CD1c-positive myeloid dendritic cell (primary cell): ENCODE results near the gene MPC1.
"Not testable (repeated sequence)": the region's sequence is repeated elsewhere in the genome, so short reads cannot be mapped to it uniquely, and the experiment has no call there.

Experiments used
- DNase-seq: peaks from one replicate; pipeline ENCODE4 v3.0.0-alpha.2; 2016; ENCODE audit errors: extremely low spot score

MPC1 gene

DNA sequence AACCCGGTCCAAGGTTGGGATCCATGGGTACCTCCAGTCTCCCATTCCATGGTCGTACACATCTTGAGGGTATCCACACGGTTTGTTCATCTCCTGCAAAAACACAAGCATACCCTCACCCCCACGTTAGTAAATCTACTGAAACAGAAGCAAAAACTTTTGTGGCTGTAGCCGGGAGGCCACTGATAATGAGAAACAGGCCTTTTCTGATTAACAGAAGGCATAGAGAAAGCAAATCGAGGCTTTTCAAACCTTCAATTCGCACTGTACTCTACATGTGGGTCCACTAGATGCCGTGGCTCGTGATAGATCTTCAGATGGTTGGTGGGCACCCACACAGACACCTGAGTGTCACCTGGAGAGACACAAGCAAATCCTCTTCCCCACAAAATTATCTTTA, 37.1 kb downstream of the MPC1 start:
- DNase-seq = not testable (repeated sequence)

DNA sequence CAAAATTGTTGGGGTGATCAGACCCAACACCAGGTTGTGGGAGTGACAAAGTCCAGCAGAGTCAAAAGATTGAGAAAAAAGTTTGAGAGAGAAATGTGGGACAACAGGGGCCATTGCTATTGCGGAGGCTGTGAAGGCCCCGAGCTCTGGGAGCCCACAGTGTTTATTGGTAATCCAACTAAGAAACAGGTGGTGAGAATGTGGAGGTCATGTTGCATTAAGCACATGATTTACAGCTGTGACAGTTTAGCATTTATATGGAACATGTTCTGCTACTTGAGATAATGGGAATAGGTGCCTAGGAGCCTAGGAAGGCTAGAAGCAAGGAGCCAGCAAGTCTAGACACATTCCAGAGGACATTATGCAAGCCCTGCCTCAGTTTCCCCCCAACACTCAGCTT, 37.8 kb downstream of the MPC1 start:
- not testable (repeated sequence) for DNase-seq

DNA sequence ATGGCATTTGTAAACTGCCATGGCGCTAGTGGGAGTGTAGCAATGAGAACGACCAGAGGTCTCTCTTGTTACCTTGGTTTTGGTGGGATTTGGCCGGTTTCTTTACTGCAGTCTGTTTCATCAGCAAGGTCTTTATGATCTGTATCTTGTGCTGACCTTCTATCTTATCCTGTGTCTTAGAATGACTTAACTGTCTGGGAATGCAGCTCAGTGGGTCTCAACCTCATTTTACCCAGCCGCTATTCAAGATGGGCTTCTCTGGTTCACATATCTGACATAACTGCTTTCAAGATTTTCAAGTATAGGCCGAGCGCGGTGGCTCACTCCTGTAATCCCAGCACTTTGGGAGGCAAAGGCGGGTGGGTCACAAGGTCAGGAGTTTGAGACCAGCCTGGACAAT, 38.5 kb downstream of the MPC1 start:
- DNase-seq = no peak

DNA sequence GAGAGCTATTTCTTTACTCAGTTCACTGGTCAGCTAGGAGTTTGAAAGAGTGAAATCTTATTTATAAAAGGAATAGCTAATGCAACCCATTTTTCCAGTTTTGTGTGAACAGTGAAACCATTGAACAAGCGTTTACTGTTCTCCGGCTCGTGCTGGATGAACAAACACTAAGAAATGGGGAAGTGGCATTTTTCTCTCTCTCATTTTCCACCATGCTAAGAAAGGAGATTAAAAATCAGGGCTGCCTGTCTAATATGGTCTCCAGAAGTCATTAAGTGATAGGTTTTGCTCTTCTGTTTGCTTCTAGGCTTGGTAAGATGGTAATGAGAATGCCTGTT, 39.6 kb downstream of the MPC1 start:
- DNase-seq = peak; percentile 70

DNA sequence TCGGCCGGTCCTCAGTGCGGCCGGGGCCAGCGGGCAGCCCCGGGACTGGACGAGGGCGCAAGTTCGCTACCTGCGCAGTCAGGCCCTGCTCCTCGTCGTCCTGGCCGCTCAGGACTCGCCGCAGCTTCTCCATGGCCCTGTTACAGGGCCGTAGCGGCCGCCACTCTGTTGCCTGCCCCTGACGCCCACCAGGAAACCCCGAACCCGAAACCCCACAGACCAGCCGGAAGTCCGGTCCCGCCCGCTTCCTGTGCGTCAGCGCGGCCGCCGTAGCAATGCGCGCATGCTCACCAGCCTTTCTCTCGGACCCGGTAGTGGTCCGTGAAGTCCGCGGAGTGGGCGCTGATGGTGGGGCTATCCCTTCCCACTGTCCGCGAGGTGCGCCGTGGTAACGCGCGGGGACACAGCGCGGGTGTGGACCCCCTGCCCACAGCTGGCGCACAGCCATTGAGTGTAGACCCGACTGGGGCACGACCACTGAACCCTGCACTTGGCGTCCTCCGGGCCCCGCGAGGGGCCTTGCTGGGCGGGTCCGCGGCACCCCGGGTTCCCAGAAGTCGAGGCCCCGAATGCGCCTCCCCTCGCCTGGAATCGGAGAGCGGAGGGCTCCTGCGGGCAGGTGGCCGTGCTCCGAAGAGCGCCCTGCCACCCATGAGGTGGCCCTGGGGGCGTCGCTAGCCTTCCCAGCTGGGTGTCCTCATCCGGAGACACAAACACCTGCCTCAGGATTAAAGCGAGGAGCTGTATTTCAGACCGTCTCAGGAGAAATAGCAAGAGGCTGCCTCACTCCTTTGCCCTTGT, 40.2 kb downstream of the MPC1 start, which contains the start of gene SFT2D1:
Gene SFT2D1 (minus strand): TSS at position 197 of the 801 bp plus-strand sequence. CDS start 64 bp downstream, at position 133.
- DNase-seq = peak; percentile 94

DNA sequence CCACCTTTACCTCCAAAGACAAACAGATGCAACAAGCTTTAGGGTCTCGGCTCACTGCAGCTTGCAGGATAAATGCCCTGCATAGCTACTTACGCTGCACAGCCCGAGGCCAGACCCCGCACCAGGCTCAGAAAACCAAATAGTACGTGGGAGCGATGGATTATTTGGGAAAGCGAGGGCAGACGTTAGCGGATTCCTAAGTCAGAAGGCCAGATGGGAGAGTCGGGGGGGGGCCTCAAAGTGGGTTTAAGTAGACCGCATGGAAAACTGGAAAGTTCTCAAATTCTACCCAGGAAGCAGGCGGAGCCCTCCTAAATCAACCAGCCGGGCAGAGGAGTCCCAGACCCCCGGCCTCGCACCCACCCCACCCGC, 40.8 kb downstream of the MPC1 start:
- peak; percentile 3 for DNase-seq

DNA sequence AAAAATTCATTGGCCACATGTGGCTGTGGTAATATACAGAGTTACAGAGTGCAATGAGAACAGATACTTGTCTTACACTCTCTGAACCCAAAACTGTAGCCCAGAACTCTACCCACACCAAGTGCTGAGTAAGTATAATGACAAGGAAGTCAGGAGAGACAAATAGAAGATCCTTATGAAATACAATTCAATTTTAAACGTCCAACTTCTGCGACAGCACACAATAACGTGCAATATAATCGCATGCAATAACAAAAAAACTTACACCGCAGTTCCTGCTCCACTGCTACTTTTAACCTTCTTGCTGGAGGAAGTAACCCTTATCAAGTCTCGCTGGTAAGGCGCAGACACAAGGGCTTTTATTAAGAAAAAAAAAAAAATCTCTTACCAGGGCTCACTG, 41.3 kb downstream of the MPC1 start:
- DNase-seq = peak; percentile 73

DNA sequence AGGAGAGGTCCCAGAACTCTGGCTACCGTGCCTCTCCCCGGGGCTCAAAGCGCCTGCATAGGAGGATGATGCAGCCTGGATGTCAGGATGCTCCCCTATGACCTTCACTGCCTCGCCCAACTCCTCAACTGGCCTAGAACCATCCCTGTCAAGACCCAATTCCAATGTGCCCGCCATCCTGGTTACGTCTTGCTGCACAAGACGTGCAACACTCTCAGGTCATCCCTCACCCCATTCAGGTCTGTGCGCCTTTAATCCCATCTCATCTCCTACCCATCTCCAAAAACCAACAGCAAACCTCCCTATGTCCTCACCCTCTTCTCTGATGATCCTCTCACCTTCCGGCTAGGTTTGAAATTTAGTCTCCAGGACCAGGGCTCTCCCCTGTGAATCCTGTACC, 43.9 kb downstream of the MPC1 start:
- no peak for DNase-seq

DNA sequence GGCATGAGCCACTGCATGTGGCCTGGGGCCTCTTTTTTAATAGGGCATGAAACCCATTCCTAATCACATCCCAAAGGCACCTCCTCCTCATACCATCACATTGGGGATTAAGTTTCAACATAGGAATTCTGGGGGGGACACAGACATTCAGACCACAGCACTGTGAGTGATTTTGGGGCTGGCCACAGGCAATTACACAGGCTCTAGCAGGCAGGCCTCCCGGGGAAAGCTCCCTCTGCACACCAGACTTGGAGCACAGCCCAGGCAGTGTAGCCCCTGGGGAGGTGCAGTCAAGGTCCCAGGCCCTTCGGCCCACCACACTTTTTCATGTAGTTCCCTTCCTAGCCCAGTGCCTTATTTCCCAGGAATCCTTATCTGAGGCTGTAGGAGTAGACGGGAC, 45.9 kb downstream of the MPC1 start:
- DNase-seq = no peak

DNA sequence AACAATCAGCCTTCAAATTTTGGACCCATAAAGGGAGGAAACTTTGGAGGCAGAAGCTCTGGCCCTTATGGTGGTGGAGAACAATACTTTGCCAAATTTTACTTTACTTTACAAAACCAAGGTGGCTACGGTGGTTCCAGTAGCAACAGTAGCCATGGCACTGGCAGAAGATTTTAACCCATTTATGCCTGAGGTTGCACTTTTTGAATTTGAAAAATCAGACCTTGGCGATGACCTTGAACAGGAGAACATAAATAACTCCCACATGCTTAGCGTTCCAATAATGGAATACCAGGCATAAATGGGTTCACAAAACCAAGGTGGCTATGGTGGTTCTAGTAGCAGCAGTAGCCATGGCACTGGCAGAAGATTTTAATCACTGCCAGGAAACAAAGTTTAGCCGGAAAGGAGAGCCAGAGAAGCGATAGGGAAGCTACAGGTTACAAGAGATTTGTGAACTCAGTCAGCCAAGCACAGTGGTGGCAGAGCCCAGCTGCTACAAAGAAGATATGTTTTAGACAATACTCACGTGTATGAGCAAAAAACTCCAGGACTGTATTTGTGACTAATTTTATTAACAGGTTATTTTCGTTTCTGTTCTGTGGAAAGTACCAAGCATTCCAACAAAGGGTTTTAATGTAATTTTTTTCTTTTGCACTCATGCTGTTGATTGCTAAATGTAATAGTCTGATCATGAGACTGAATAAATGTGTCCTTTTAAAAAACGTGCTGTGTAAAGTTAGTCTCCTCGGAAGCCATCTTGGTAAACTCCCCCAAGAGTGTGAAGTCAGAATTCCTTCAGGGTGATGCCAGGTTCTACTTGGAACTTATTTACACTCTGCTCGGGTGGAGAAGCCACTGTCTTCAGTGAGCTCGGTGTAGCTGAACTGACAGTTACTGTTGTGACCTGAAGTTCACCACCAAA, 47.1 kb downstream of the MPC1 start:
- DNase-seq = no peak

DNA sequence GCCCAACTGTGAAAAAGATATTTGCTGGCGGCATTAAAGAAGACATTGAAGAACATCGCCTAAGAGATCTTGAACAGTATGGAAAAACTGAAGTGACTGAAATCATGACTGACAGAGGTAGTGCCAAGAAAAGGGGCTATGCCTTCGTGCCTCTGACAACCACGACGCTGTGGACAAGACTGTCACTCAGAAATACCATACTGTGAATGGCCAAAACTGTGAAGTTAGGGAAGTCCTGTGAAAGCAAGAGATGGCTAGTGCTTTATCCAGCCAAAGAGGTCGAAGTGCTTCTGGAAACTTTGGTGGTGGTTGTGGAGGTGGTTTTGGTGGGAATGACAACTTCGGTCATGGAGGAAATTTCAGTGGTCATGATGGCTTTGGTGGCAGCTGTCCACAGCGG, 47.9 kb downstream of the MPC1 start:
- no peak for DNase-seq

DNA sequence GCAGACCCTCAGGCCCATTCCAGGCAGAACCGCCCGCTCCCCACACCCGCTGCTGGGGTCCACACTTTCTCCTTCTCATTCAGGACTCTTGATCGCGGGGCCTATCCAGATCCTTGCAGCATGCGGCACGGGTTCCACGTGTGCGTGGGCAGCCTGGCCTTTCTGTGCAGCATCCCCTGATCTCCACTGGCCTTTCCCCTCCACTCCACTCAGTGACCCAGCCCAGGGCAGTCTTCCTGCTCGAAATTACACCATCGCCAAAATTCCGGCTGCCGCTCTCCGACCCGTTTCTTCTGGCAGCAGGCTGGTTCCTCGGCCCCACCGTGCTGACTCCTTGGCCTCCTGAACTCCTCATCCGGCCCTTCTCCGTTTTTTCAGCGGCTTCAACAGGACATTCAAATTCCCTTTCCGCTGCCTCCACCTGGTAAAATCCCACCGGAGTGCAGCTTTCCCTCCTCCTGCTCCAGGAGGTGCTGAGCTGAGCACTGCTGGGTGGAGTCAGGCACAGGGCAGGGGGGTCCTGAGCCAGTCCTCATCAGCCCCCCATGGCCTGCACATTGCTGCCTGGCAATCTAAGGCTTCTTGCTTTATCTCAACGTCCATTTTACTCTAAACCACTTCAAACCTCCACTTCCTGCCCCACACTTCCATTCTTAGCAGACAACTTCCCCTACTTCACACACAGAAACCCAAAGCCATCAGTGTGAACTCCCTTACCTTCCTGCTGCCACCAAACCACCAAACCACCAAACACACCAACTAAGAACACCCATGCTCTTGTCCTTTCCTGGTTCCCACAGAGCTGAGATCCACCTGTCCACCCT, 49.4 kb downstream of the MPC1 start:
- peak; percentile 11 for DNase-seq

DNA sequence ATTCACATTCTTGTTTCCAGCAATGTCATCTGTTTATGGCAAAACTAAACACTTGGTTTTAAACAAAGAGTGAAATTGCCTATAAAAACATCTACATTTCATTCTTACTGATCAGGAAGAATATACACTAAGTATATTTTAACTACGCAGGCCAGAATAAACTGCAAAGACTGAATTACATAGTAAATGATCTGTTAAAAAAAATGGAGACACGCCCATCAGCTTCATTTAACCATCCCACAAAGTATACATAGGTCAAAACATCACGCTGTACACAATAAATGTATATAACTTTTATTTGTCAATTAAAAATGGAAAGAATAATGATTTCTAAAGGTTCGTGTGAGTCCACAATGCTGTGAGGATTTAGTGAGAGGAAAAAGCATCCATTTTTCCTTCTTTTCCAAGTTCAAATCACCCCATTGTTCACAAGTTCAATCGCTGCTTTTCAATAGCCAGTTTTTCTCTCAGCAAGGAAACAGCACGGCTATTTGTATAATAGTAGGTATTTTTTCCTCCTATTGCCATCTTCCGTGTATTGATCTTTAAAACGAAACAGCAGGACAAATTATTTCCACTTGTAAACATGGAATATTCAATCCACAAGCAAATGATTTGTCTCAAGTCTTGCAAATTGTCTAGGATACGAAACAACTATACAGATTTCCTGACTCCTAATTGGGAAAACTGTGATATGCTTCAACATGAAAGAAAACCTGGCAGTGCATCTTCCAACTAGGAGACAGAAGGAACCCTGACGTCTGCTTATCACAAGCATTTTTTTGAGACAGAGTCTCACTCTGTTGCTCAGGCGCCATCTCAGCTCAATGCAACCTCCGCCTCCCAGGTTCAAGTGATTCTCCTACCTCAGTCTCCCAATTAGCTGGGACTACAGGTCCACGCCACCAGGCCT, 51.0 kb downstream of the MPC1 start:
- no peak for DNase-seq

DNA sequence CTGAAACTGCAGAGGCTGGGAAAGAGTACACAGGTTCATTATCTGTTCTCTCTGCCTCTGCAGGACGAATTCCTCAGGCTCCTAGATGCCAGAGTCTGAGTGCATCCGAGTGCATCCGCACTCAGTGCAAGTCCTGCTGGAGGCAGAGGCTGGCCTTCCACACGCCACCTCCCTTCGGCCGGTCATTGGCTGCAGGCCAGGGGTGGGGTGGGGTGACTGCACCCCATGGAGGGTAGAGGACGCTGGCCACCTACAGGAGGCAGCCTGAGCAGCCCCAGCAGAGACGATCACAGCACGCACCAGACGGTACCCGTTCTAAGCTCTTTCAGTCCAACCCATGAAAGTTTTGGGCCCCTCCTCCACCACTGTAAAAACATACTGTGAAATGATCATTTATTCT, 52.1 kb downstream of the MPC1 start:
- no peak for DNase-seq

DNA sequence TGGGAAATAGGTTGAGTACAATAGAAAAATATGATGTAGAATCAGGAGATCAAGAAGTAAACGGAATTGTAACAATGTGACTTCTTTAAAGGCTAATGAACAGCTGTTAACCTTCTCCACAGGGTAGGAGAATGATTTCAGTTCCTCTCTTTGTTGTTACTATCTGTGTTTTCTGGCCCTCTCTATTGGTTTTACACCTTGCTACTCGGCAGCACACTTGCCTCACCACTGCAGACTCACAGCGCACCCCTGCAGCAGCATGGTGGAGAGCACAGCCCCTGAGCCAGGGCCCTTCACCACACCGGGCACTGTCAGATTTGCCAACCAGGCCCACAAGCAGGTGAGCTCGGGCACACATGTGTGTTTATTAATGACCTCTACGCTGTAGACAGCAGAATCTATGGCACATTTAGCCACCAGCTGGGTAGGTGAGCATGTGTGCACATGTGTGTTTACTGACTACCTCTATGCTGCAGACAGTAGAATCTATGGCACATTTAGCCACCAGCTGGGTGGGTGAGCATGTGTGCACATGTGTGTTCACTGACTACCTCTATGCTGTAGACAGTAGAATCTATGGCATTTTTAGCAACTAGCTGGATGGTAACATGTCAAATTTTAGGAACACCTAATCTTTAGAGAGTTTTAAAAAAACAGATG, 57.2 kb downstream of the MPC1 start:
- DNase-seq = no peak

DNA sequence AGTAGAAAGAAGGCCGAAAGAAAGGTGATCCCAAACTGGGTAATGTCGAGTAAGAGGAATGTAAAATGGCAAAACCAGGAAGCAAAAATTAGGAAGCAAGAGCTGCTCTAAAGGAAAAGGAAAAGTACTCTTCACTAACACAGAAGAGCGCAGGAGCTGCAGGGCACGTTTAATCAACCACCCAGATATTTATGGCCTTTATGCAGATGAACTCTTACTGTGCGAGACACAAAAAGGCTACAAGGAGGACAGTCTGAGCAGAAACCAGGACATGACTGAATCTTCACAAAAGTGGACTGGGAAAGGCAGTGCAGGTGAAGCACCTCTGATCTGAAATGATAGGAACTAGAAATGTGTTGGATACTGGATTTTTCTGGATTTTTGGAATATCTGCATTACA, 59.3 kb downstream of the MPC1 start:
- no peak for DNase-seq

DNA sequence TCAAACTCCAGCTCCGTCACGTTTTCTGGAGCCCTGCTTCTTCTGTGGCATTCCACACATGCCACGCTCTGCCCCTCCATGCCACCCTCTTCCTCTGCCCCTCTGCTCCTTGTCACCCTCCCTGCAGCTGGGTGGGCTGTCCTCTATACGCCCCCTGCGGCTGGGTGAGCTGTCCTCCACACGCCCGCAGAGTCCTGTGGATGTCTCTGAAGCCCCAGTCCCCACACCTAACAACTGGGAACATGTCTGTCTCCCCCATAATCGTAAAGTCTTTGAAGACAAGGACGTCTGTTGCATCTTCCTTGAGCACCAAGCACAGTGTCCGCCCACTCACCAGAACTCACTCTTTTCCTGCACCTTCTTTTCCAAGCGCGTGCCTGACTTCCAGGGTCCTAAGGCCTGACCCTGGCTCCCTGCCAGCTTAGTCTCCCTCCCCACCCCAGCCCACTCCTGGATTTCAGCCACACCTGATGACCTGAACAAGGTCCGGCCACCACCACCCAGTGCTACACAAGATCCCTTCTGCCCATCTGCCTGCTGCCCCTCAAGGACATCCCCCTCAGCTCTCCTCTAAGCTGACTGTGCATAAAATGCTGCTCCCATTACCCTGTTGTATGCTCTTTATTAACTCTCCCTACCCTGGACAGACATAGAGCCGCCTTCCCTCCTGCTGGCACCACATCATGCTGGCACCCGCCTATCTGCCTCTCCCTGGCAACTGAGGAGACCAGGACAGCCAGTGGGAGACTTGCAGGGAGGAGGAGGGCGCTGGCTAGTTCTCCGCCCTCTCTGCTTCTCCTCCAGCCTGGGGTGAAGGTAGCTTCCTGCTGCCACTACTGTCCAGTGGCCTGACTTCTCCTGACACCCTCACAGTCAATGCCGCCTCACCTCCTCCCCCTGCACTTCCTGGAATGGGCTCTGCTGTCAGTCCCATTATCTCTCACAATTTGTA, 63.8 kb downstream of the MPC1 start:
- DNase-seq = no peak

DNA sequence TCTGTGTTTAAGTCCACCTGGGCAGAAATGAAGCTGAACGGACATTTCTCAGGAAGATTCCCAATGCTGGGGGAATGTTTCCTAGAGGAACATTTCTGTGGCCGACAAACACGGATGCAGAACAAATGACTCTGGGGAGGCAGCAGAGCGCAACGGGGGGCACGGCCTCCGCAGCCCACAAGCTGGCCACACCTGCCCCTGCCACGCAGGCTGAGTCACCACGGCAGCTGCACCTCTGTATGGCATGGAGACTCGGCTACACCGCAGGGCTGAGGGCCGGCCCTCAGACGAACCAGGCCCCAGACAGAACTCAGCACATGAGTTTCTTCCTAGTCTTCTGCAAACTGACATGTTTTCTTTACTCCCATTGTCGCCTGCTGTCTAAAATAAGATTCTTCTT, 64.5 kb downstream of the MPC1 start:
- DNase-seq = no peak
